ENCODE results near the gene KCNJ12.
A peak's percentile ranks its signal among the peaks of the same experiment; 100 is the strongest.
"Not testable (repeated sequence)": the region's sequence is repeated elsewhere in the genome, so short reads cannot be mapped to it uniquely, and the experiment has no call there.

KCNJ12 gene

GRCh38 chr17:21419299-21420239, 43.4 kb downstream of the KCNJ12 start:
- TF ChIP-seq, protein P1, sequence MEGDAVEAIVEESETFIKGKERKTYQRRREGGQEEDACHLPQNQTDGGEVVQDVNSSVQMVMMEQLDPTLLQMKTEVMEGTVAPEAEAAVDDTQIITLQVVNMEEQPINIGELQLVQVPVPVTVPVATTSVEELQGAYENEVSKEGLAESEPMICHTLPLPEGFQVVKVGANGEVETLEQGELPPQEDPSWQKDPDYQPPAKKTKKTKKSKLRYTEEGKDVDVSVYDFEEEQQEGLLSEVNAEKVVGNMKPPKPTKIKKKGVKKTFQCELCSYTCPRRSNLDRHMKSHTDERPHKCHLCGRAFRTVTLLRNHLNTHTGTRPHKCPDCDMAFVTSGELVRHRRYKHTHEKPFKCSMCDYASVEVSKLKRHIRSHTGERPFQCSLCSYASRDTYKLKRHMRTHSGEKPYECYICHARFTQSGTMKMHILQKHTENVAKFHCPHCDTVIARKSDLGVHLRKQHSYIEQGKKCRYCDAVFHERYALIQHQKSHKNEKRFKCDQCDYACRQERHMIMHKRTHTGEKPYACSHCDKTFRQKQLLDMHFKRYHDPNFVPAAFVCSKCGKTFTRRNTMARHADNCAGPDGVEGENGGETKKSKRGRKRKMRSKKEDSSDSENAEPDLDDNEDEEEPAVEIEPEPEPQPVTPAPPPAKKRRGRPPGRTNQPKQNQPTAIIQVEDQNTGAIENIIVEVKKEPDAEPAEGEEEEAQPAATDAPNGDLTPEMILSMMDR (conservative IDR thresholded peaks at IDR 0.05; ENCODE audit: control insufficient read depth, insufficient read depth, low read depth, low read length), result no peak
- DNase-seq (ENCODE audit: low read depth), result no peak
- H3K4me3 ChIP-seq (ENCODE audit: control insufficient read depth, low read depth, low read length), result no peak overlapping the region

- H3K4me3 ChIP-seq (ENCODE audit: control insufficient read depth, low read depth, low read length); DNase-seq (ENCODE audit: low read depth): not testable (repeated sequence)
Measured at GRCh38 chr17:21420503-21421090, 44.4 kb downstream of the KCNJ12 start.

GRCh38 chr17:21421421-21422310, 45.5 kb downstream of the KCNJ12 start:
- not testable (repeated sequence) for H3K4me3 ChIP-seq (ENCODE audit: control insufficient read depth, low read depth, low read length)

DNA sequence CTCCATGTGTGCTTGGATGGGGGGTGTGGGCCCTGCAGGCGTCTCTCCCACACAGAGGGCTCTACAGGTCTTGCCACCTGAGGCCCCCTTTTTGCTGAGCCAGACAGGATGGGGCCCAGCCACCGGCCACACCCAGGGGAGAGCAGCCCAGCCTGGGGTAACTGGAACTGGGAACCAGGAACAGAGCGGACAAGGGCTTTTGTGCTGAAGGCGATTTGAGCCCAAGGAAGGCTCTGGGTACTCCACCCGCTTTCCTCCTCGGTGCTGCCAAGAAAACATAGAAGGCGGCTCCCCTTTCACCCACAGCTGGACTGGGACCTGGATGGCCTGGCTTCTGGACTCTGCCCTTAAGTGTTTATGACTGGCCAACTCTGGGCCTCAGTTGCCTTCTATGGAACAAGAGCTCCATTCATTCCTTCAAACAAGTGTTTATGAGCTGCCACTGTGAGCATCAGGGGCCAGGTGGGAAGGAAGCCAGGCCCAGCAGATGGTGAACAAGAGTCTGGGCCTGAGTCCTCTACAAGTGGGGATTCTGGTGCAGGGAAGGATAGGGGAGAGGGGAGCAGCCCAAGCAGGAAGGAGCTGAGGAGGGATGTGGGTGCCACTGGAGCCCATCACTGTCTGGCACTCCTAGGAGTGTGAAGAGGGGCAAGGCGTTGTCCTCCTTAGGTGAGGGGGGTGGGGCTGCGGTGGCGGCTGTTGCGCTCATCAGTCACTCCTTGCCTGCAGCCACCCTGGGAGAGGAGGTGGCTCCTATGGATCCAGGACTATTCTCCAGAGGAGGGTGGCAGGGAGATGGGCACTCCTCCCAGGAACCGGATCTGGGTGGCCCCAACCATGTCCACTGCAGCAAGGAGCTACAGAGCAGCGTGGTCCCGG, 46.4 kb downstream of the KCNJ12 start:
- DNase-seq (ENCODE audit: low read depth); H3K4me3 ChIP-seq (ENCODE audit: control insufficient read depth, low read depth, low read length): not testable (repeated sequence)

More at GRCh38 chr17:21421421-21422310, 45.5 kb downstream of the KCNJ12 start:
- DNase-seq (ENCODE audit: low read depth), result not testable (repeated sequence)

- H3K4me3 ChIP-seq (ENCODE audit: control insufficient read depth, low read depth, low read length), result not testable (repeated sequence)
- DNase-seq (ENCODE audit: low read depth), result peak; percentile 21
Measured at GRCh38 chr17:21423190-21423493, 47.0 kb downstream of the KCNJ12 start.

- not testable (repeated sequence) for DNase-seq (ENCODE audit: low read depth); H3K4me3 ChIP-seq (ENCODE audit: control insufficient read depth, low read depth, low read length)
Measured at GRCh38 chr17:21424697-21425096, 48.5 kb downstream of the KCNJ12 start.

DNA sequence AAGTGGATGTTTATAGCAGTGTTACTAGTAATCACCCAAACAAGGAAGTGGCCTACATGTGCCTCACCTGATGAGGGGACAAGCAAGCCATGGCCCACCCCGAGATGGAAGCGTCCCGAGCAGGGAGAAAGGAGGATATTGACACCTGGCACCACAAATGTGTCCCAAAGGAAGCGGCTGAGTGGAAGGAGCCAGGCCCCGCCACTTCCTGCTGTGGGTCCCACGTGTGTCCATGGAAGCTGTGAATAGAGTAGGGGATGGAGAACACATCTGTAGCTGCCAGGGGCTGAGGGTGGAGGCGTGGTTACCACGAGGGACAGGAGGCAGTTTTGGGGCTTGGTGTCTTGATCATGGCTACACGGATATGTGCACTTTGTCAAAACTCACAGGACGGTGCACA, 49.2 kb downstream of the KCNJ12 start:
- no peak for DNase-seq (ENCODE audit: low read depth)
- TF ChIP-seq, protein P1 (conservative IDR thresholded peaks at IDR 0.05; ENCODE audit: control insufficient read depth, insufficient read depth, low read depth, low read length), result no peak
- H3K4me3 ChIP-seq (ENCODE audit: control insufficient read depth, low read depth, low read length), result no peak overlapping the region

GRCh38 chr17:21425736-21426135, 49.6 kb downstream of the KCNJ12 start:
- TF ChIP-seq, protein P1 (conservative IDR thresholded peaks at IDR 0.05; ENCODE audit: control insufficient read depth, insufficient read depth, low read depth, low read length), result no peak
- DNase-seq (ENCODE audit: low read depth), result peak; percentile 28
- H3K4me3 ChIP-seq (ENCODE audit: control insufficient read depth, low read depth, low read length), result no peak overlapping the region

- not testable (repeated sequence) for H3K4me3 ChIP-seq (ENCODE audit: control insufficient read depth, low read depth, low read length); DNase-seq (ENCODE audit: low read depth)
Measured at GRCh38 chr17:21426246-21426645, 50.1 kb downstream of the KCNJ12 start.

DNA sequence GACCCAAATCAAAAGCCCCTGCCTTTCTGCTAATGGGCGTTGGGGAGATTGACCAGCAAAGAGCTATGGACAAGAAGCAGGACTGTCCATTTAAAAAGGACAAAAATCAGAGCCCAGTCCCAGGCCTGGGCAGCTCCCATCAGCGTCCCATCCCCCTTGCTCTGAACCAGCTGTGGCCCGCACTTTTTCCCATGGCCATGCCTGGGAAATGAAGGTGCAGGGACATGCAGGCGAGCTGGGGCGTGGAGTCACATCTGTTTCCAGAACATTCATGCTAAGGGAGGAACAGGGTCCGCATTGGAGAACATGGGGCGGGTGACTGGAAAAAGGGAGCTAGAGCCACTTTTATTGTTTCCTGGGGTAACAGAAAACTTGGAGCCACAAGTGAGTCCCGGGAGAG, 50.7 kb downstream of the KCNJ12 start:
- H3K4me3 ChIP-seq (ENCODE audit: control insufficient read depth, low read depth, low read length); DNase-seq (ENCODE audit: low read depth): not testable (repeated sequence)

- DNase-seq (ENCODE audit: low read depth); H3K4me3 ChIP-seq (ENCODE audit: control insufficient read depth, low read depth, low read length): not testable (repeated sequence)
Measured at GRCh38 chr17:21427727-21428126, 51.6 kb downstream of the KCNJ12 start.

- DNase-seq (ENCODE audit: low read depth), result peak; percentile 52
- H3K4me3 ChIP-seq (ENCODE audit: control insufficient read depth, low read depth, low read length), result not testable (repeated sequence)
Measured at GRCh38 chr17:21428752-21429424, 52.7 kb downstream of the KCNJ12 start.

Data from fibroblast of mammary gland (primary cell).